Mesenteric fat pad (tissue), 1 donor: ENCODE results near the gene TXNRD2. TPM values are rescaled to one million over a fixed set of nuclear protein-coding genes. Genes with fewer than 3 reads are reported as not detected.

ENCODE experiments used
- DNase-seq: peaks from one replicate; pipeline ENCODE4 v3.0.0-alpha.2; 2020; ENCODE audit warnings: low spot score
- total RNA-seq: library from RNA; stranded (reverse); fragmentation: NEBNext Ultra II Directional; extraction: Animal tissue kit (Norgen Biotek cat#: 25700); gene quantifications from one replicate; pipeline ENCODE4 v1.2.1, GENCODE V29; 2021
- donor health status: DM: yes; HTN: yes; CAD: no.

The TXNRD2 gene
- total RNA-seq, 1 donor from 2014 or later = 20.2 TPM

DNA sequence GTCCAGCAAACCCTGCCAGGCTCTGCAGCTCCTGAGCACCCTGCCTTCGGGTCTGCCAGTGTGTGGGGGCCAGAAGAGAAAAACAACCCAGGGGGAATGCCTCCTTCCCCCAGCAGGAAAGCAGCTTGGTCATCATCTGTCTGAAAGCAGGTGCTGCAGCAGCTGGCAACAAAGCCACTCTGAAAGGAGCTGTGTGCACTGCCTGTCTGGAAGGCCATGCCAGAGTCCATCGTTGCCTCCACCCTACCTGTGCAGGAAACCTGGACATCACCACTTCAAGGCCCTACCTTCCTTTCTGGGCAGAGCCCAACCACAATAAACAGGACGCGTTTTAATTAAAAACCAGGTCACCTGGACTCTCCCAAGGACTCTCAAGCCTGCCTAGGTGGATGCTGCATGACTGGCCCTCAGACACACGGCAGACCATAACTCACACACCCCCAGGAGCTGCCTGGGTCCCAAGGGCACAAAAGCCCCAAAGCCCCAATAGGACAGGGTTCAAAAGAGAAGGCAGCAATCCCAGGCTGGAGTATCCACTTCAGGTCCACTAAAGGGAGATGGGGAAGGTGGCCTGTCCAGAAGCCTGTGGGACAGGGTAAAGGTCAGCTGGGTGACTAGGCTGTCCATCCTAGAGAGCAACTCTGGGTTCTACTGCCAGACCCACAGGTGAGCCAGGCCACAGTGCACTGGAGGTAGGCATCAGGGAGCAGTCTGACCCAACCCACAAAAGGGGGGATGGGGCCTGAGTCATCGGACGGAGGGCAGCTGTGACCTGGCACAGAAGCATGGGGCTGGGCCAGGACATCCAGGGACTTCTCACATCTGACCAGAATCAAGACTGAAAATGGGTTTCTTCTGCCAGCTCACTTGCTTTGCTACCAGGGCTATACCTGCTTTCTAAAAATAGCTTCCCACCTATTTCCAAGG, 93.1 kb downstream of the TXNRD2 start:
- DNase-seq = no peak

DNA sequence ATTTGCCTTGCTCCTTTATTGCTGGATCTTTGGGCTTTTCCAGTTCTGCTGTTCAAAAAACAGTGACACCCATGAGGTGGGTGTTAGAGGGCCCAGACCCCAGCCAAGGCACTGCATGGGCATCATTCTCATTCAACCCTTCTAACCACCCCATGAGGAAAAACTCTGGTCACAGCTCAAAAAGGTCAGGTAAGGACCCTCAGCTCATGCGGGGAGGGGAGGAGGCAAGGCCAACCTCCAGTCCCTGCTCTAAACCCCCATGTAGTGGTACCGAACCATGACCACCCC, 94.3 kb downstream of the TXNRD2 start:
- no peak for DNase-seq

DNA sequence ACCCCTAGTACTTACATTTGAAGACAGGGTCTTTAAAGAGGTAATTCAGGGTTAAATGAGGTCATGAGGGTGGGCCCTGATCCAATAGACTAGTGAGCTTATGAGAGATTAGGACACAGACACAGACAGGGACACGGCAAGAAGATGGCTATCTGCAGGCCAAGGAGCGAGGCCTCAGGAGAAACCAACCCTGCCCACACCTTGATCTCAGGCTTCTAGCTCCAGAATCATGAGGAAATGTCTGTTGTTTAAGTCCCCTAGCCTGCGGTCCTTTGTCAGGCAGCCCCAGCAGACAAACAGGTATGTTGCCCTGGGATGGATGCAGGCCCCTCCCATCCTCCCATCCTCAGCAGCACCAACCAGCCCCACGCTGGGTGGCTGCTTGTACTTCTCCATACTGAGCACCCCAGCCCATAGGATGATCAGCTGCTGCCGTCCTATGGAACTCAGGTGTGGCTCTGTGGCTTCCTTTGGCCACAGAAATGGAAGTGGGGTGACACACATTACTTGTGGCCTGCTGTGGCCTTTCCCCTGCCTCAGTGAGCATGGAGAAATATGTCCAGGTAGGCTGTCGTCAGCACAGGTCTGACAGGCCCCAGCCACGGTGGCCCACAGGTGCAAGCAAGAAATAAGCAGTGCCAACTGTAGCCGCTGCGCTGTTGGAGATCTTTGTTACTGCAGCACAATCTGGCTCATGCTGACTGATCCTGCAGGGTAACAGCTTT, 94.8 kb downstream of the TXNRD2 start:
- DNase-seq = no peak

DNA sequence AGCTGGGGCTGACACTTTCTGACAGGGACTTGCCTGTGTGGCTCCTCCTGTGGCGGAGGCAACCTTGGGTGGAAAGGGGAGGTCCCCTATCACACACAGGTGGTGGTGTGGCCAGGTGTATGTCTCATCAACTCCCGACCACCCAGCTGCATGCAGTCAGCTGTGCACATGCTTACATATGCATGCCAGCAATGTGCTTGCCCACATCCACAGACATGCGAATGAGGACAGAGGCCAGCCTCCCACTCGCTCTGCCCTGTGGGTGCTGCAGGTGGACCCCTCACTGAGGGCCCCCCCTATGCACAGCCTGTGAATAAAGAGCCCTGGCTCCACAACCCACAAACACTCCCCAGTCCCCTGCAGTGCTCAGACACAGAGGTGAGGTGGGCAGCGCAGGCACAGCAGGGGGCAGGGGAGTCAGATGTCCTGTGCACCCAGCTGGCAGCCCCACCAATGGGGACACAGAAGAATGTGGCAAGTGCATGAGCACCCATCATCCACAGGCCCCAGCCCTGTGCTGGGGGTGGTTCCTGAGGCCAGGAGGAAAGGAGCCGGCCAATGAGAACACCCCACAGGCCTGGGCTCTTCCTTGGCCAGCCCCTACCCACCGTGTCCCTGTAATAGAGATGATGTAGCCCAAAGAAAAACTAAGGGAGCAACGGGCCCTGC, 96.4 kb downstream of the TXNRD2 start:
- DNase-seq = no peak

DNA sequence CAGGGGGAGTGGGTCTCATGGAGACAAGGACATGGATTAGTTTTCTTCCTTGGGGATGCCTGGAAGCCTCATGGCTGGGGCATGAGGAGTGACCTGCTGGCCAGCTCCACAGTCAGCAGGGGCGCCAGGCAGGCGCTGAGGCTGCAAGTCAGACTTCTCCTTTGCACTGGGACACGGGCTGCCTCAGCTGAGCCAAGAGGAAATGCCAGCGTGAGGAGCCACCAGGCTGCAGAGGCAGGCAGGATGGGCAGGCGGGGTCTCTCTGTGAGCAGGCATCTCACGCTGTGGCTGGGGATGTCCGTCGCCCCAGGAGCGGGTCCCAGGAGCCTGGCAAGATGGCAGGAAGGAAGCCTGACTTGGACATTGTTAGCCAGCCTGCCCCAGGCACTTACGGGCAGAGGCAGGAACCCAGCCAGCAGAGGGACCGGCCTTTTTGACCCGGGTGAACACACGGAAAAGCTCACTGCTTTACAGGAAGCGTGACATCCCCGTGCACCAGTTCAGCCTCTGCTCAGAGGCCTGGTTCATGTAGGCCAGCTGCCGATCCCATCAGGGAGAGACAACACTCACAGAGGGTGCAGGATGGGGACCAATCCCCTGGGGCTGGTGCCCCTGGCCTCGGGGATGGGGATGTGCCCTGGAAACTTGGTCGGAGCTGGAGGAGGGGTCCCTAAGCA, 97.1 kb downstream of the TXNRD2 start:
- DNase-seq = no peak

DNA sequence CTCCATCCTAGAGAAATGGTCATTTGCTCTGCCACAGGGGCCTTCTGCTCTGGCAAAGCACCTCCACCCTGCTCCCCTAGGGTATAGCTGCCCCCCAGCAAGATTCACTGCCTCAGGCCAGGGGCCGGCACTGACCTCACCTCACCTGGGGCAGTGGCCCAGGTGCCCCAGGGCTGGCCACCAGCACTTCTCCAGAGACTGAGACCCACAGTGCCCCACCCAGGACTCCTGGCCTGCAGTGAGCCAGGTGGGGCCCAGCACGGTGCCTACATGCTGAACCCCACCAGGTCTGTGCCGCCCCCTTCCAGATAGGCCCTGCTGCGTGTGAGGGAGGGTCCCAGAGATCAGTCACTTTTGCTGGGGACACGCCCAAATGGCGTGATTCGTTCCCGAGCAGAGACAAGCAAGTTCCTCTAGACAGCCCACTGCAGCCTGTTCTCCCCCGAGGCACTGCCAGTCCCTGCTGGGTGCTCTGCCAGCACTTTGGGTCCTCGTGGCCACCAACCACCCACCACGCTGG, 97.7 kb downstream of the TXNRD2 start:
- DNase-seq = no peak

DNA sequence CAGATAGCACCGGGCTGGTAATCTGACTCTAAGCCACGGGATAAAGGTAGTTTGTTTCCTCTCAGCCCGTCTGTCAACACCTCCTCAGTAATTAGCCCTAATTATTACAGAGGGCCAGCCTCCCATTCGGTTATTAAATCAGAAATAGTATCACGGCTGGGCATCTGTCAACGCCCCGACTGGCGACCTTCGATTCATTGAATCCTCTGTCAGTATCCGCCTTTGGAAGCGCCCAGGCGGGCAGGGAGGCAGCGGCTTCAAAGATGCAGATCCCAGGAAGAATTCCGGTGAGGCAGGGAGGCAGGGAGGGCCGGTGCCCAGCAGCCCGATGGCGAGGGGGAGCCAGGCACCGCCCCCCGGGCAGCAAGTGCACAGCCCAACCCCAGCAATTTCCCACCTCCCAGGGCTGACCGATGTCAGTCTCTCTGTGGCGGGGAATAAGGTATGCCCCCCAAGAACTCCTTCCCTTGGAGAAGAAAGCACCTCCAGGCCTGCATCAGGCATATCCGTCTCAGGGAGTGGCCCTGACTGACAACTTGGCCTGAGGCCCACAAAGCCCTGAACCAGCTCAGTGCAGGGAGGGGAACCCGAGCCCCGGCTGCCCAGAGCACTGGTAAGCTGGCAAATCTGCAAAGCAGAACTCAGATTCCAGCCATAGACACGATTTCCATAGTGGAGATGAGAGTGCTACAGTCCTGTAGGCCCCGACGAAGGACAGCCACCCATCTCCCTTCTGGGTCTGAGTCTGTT, 98.3 kb downstream of the TXNRD2 start:
- no peak for DNase-seq

DNA sequence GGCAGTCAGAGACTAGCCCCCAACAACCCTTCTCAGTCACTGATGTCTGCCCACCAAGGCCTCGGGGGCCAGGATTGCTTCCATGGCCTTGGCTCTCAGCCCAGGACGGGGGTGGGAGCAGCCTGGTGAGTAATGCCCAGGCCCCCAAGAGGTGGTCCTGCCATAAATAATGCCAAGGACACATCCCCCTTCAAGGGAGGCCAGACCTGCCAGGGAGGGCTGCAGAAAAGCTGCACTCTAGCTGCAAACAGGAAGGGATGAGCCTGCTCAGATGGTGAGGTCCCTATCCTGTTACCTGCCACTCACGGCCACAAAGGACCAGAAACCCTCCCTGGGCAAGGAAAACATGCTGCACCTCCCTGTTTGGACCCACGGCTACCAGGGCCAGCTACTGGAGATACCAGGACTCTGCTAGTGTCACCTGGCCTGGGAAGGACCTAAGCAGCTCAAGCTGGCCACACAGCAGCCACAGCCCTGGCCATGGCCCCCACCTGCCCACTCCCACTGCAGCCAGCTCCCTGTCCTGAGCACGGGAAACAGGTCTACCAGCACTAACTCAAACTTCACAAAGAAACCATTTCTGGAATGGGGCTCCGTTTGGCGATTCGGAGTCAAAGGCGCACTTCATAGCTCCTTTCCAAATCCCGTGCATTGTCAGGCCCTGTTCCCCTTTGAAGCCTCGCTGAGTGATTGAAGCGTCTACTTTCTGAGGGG, 99.1 kb downstream of the TXNRD2 start:
- DNase-seq = no peak

DNA sequence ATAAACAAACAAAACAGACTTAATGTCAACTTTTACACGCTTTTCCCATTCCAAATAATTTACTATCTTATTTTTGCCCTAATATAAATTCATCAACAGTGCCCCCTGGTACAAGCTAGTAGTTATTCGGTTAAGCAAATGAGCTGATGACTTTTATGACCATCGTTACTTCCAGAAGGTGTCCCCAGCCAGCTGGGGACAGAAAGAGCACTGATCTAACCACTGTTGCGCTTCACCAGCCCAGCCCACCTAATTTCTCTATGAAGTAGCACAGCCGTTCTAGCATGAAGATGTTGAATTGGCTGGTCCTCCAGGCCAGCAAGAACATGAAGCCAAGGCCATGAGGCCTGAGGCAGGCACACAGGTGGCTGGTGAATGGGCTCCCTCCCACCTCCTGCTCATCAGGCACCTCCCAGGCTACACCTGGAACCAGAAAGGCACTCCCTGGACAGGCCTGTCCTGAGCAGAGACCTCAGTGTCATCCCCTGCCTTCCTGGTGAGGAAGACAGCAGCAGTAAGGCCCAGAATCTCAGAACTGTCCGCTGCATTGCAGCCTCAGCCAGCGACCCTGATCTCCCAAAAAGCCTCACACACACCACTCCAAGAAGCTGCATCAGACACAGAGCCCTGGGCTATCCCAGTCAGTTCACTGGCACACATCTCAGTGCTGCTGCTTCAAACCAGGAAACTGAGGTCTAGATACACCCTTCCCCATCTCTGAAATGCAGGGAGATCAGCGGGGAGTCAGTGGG, 99.8 kb downstream of the TXNRD2 start:
- no peak for DNase-seq

DNA sequence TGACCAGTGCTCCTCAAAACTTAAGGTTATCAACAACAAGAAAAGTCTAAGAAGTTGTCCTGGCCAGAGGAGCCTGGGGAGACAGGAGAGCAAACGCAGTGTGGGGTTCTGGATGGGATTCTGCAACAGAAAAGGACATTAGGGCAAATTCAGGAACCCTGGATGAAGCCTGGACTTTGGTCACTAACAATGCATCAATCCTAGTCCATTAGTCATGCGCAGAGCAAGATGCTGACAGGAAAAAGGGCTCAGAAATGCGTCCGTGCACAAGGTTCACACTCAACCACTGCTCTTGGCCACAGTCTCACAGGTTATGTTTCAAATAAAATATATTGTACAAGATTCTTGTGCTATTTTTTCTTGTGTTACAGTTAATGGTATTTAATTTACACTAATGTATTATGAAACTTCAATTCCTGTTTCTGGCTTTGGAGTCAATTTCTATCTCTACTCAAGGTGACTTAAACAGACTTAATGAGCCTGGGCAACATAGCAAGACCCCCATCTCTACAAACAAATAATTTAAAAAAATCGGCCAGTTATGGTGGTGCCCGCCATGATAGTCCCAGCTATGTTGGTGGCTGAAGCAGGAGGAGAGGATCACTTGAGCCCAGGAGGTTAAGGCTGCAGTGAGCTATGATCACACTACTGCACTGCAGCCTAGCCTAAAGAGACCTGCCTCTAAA, 100.5 kb downstream of the TXNRD2 start:
- no peak for DNase-seq

DNA sequence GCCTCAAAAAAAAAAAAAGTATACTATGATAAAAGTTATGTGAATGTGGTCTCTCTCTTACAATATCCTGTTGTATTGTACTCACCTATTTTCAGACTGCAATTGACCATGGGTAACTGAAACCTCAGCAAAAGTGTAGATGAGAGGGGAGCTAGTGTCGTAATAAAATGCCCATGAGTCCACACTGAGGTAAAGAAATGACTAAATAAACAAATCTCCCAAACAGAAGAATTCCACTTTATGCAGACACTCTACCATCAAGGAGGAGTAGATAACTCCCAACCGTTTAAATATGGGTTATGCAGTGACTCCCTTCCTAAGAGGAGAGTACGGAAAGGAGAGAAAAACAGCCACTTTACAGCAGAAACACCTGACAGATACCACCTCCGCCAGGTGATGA, 101.6 kb downstream of the TXNRD2 start:
- no peak for DNase-seq

DNA sequence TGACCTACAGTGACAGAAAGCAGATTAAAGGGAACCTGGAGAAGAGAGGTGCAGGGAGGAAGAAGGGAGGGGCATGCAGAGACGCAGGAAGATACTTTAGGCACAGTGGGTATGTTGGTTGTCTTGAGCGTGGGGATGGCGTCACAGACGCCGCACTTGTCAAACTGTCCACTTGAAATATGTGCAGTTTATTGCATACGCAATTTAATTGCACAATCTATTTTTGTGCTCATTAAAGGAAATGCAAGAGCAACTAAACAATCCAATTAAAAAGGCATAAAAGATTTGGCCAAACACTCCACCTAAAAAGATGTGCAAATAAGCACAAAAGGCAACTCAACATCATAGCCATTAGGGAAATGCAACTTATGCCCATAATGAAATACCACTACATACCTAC, 103.7 kb downstream of the TXNRD2 start:
- no peak for DNase-seq

DNA sequence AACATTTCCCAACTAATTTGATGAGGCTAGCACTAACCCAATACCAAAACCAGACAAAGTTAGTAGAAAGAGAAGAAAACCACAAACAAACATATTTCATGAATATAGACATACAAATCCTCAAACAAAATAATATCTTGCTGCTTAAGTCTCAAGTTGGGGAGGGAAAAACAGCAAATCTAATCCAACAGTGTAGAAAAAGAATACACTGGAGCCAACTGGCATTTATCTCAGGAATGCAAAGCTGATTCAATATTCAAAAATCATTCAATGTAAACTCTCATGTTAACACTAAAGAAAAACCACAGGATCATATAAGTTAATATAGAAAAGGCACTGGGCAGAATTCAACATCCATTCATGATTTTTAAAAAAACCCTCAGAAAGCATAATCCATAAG, 105.1 kb downstream of the TXNRD2 start:
- DNase-seq = no peak

DNA sequence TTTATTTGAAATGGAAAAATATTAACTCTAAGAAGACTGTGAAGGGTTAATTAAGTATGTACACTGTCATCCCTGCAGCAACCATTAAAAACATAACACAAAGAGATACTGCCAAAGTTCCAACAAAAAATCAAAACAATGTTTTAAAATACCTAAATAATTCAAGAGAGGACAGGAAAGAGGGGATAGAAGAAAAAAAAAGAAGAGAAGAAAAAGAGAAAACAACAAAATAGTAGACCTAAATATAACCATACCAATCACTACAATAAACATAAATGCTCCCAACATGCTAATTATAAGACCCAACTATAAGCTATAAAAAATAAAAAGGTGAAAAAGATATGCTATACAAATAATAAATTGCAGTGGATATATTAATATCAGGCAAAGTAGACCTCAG, 107.0 kb downstream of the TXNRD2 start:
- no peak for DNase-seq

DNA sequence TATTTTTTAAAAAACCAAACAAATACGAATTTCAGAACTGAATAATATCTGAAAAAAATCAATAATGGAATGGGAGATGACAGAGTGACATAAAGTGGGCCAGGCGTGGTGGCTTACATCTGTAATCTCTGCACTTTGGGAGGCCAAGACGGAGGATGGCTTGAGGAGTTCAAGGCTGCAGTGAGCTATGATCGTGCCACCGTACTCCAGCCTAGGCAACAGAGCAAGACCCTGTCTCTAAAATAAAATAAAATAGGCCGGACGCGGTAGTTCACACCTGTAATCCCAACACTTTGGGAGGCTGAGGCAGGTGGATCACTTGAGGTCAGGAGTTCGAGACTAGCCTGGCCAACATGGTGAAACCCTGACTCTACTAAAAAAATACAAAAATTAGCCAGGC, 108.3 kb downstream of the TXNRD2 start:
- DNase-seq = peak; percentile 37

DNA sequence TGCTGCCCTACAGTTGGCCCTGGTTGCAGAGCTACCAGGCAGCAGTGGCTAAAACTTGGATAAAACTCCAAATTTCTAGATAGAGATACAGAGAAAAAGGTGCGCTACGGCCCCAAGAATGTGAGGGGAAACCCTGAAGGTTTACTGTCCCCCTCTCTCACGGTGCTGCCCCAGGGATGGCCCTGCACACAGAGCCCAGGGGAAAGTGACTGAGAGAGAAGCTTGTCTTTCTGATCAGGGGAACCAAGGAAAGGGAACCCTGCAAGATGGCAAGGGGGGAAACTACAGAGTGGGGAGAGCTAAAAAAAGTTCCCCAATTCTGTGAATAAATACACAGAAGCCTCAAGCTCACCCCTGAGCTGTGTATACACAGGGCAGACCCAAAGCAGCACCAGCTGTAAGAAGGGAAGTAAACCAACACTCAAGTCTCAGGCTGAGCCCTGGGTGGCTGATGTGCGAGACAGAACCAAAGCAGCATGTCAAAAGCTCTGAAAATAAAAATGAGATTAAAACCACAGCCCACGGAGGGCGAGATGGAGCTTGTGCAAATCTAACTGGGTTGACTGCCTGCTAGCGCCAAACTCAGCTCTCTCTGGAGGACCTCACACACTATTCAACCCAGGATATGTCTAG, 109.0 kb downstream of the TXNRD2 start:
- DNase-seq = peak; percentile 33

DNA sequence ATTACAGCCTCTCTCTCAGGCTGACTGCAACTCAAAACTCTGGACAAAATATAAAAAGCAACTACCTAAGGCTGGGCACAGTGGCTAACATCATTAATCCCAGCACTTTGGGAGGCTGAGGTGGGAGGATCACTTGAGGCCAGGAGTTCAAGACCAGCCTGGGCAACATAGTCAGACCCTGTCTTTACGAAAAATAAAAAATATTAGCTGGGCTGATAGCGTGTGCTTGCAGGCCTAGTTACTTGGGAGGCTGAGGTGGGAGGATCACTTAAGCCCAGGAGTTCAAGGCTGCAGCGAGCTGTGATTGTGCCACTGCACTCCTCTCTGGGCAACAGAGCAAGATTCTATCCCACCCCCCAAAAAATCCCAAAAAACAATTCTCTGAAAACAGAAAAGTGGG, 109.6 kb downstream of the TXNRD2 start:
- peak; percentile 24 for DNase-seq

DNA sequence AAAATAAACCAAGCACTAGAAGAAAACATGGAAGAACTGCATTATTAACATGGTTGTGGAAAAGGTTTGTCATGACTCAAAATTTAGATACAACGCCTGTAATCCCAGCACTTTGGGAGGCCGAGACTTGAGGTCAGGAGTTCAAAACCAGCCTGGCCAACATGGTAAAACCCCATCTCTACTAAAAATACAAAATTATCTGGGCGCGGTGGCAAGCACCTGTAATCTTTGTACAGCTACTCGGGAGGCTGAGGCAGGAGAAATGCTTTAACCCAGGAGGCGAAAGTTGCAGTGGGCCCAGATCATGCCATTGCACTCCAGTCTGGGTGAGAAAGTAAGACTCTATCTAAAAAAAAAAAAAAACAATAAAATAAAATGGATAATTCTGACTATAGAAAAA, 110.6 kb downstream of the TXNRD2 start:
- DNase-seq = peak; percentile 51
